CD14-positive monocyte (primary cell): ENCODE results near the gene ERBB4. TPM values are rescaled to one million over a fixed set of nuclear protein-coding genes. Genes with fewer than 3 reads are reported as not detected.

ENCODE experiments used
- DNase-seq, 3 donors: peaks; one replicate each; pipeline ENCODE4 v3.0.0-alpha.2; 2011 to 2022
- H2AFZ ChIP-seq: 2 replicates; pipeline ENCODE4 v1.6.0; 2012; ENCODE audit warnings: mild to moderate bottlenecking, low read depth, low read length, inconsistent platforms; ENCODE audit not compliant: insufficient read depth, poor library complexity, severe bottlenecking
- H3K27ac ChIP-seq, 2 donors: 1 replicate in 1 of 2; 2 replicates in 1 of 2; pipeline ENCODE4 v1.5.1; 2012 to 2013; ENCODE audit warnings: low read length in 2 of 2, control low read depth in 1 of 2, inconsistent platforms in 1 of 2, low read depth in 1 of 2, mild to moderate bottlenecking in 1 of 2
- H3K27me3 ChIP-seq, 2 donors: one replicate each; pipeline versions ENCODE4 v1.6.0 to v1.6.1; 2011 to 2013; ENCODE audit warnings: low read length in 2 of 2; ENCODE audit not compliant: control insufficient read depth in 2 of 2, insufficient read depth in 2 of 2
- H3K36me3 ChIP-seq, 2 donors: replicated peaks in 1 of 2; 1 replicate in 1 of 2; 2 replicates in 1 of 2; pipeline versions ENCODE4 v1.5.1 to v1.6.1; 2012 to 2013; ENCODE audit warnings: low read length in 2 of 2, control low read depth in 1 of 2, inconsistent platforms in 1 of 2, mild to moderate bottlenecking in 1 of 2; ENCODE audit not compliant: insufficient read depth in 2 of 2, control insufficient read depth in 1 of 2
- H3K4me1 ChIP-seq, 2 donors: 1 replicate in 1 of 2; 2 replicates in 1 of 2; pipeline versions ENCODE4 v1.5.1 to v1.6.1; 2012 to 2013; ENCODE audit warnings: low read length in 2 of 2, control low read depth in 1 of 2, inconsistent platforms in 1 of 2, mild to moderate bottlenecking in 1 of 2, moderate library complexity in 1 of 2; ENCODE audit not compliant: insufficient read depth in 2 of 2, control insufficient read depth in 1 of 2
- H3K4me2 ChIP-seq: replicated peaks from 2 replicates; pipeline ENCODE3; 2012; ENCODE audit warnings: low read length, moderate library complexity, mild to moderate bottlenecking; ENCODE audit not compliant: poor library complexity, severe bottlenecking; ENCODE audit errors: extremely low read depth
- H3K4me3 ChIP-seq, 3 experiments: fragments of 200-600 bp in 1 of 3; sonication (generic) in 1 of 3; replicated peaks in 1 of 3; 1 replicate in 2 of 3; 2 replicates in 1 of 3; pipeline ENCODE4 v1.5.1; 2011 to 2013; ENCODE audit warnings: low read length in 3 of 3, mild to moderate bottlenecking in 3 of 3, control low read depth in 2 of 3, low read depth in 2 of 3, inconsistent platforms in 1 of 3, moderate library complexity in 1 of 3
- H3K79me2 ChIP-seq: 2 replicates; pipeline ENCODE4 v1.6.0; 2012; ENCODE audit warnings: mild to moderate bottlenecking, control low read depth, inconsistent platforms, low read length, moderate library complexity; ENCODE audit not compliant: insufficient read depth
- H3K9ac ChIP-seq: 2 replicates; pipeline ENCODE4 v1.6.0; 2017; ENCODE audit warnings: low read length, mild to moderate bottlenecking; ENCODE audit not compliant: insufficient read depth, poor library complexity, severe bottlenecking
- H3K9me3 ChIP-seq, 2 donors: replicated peaks in 1 of 2; 1 replicate in 1 of 2; 2 replicates in 1 of 2; pipeline versions ENCODE4 v1.5.1 to v1.6.1; 2012 to 2013; ENCODE audit warnings: low read length in 2 of 2, control low read depth in 1 of 2; ENCODE audit not compliant: control insufficient read depth in 1 of 2, insufficient read depth in 1 of 2
- H4K20me1 ChIP-seq: 2 replicates; pipeline ENCODE4 v1.6.0; 2012; ENCODE audit warnings: mild to moderate bottlenecking, low read length, control low read depth, moderate library complexity; ENCODE audit not compliant: insufficient read depth
- H3K27ac Mint-ChIP-seq, 7 donors: one replicate each; pipeline ENCODE4 v1.8.0; 2020; ENCODE audit warnings: mild to moderate bottlenecking in 7 of 7, mixed read lengths in 7 of 7, moderate library complexity in 6 of 7, inconsistent platforms in 2 of 7
- H3K27me3 Mint-ChIP-seq, 3 donors: one replicate each; pipeline ENCODE4 v1.8.0; 2021 to 2022; ENCODE audit warnings: low read depth in 3 of 3, mild to moderate bottlenecking in 3 of 3, mixed read lengths in 3 of 3, moderate library complexity in 3 of 3, inconsistent platforms in 1 of 3
- H3K36me3 Mint-ChIP-seq, 2 donors: one replicate each; pipeline ENCODE4 v1.8.0; 2020; ENCODE audit warnings: mixed read lengths in 2 of 2, inconsistent platforms in 1 of 2, mild to moderate bottlenecking in 1 of 2
- H3K4me1 Mint-ChIP-seq: one replicate; pipeline ENCODE4 v1.8.0; 2020; ENCODE audit warnings: mild to moderate bottlenecking, mixed read lengths
- H3K4me3 Mint-ChIP-seq, 2 donors: one replicate each; pipeline ENCODE4 v1.8.0; 2020; ENCODE audit warnings: mild to moderate bottlenecking in 2 of 2, mixed read lengths in 2 of 2, moderate library complexity in 1 of 2
- H3K9me3 Mint-ChIP-seq, 7 donors: one replicate each; pipeline ENCODE4 v1.8.0; 2020 to 2022; ENCODE audit warnings: mixed read lengths in 7 of 7, mild to moderate bottlenecking in 6 of 7, moderate library complexity in 6 of 7, inconsistent platforms in 2 of 7
- WGBS: methylation state at CpG from one replicate; pipeline ENCODE4 v1.1.5; 2013; ENCODE audit warnings: missing lambda C conversion rate; ENCODE audit not compliant: insufficient coverage; 5-methylcytosine and 5-hydroxymethylcytosine counted together
- intact Hi-C, 2 donors: fragments of 100-400 bp; cut with micrococcal nuclease; formaldehyde crosslinking; loops; one replicate each; pipeline versions ENCODE4 v1.15.0 to v1.15.1; 2023
- polyA plus RNA-seq, 3 donors: library from polyadenylated mRNA; depleted of rRNA in 1 of 3; unstranded in 2 of 3; stranded (reverse) in 1 of 3; fragments of 300-500 nt in 2 of 3; fragments of >200 nt in 1 of 3; fragmentation: Illumina TruSeq in 2 of 3; gene quantifications; 1 replicate in 2 of 3; 2 replicates in 1 of 3; pipeline ENCODE4 v1.2.3, GENCODE V29; 2012 to 2021
- TF ChIP-seq, protein P1 (sequence below): fragments of 200-600 bp; IDR thresholded peaks from one replicate; pipeline ENCODE4 v1.8.0; 2022; ENCODE audit warnings: antibody characterized with exemption, mild to moderate bottlenecking

The ERBB4 gene
- polyA plus RNA-seq, 3 donors, result not detected

DNA sequence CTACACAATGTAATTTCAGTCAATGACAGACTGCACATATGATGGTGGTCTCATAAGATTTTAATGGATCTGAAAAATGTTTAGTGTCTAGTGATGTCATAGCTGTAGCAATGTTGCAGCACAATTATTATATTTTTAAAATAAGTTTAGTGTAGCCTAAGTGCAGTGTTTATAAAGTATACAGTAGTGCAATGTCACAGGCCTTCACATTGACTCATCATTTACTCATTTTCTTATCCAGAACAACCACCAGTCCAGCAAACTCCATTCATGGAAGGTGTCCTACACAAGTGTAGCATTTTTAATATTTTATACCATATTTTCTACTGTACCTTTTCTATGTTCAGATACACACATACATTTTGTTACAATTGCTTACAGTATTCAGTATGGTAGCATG, 663.1 kb downstream of the ERBB4 start:
- Histone ChIP-seq H3K9me3 (no peaks in the 10 kb centered on the region), H3K4me3 (no peak overlapping the region), H3K27me3 (no peaks in the 10 kb centered on the region), H4K20me1 (no peaks in the 10 kb centered on the region), H3K4me1 (no peaks in the 10 kb centered on the region), H3K79me2 (no peaks in the 10 kb centered on the region), H3K4me2 (no peak overlapping the region), H3K36me3 (no peaks in the 10 kb centered on the region), H3K27ac (no peak overlapping the region), H2AFZ (no peak overlapping the region), H3K9ac (no peak overlapping the region)
- Mint-ChIP-seq H3K36me3 (no peaks in the 10 kb centered on the region), H3K27ac (no peak overlapping the region), H3K4me1 (no peaks in the 10 kb centered on the region), H3K9me3 (no peaks in the 10 kb centered on the region), H3K27me3 (peaks cover 0 to 1% (median 0%) of the 10 kb centered on the region in 3 donors), H3K4me3 (no peak overlapping the region)
- TF ChIP-seq, protein P1, sequence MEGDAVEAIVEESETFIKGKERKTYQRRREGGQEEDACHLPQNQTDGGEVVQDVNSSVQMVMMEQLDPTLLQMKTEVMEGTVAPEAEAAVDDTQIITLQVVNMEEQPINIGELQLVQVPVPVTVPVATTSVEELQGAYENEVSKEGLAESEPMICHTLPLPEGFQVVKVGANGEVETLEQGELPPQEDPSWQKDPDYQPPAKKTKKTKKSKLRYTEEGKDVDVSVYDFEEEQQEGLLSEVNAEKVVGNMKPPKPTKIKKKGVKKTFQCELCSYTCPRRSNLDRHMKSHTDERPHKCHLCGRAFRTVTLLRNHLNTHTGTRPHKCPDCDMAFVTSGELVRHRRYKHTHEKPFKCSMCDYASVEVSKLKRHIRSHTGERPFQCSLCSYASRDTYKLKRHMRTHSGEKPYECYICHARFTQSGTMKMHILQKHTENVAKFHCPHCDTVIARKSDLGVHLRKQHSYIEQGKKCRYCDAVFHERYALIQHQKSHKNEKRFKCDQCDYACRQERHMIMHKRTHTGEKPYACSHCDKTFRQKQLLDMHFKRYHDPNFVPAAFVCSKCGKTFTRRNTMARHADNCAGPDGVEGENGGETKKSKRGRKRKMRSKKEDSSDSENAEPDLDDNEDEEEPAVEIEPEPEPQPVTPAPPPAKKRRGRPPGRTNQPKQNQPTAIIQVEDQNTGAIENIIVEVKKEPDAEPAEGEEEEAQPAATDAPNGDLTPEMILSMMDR, result no peak
- no peak for DNase-seq
- intact Hi-C loops, result no loop called here

DNA sequence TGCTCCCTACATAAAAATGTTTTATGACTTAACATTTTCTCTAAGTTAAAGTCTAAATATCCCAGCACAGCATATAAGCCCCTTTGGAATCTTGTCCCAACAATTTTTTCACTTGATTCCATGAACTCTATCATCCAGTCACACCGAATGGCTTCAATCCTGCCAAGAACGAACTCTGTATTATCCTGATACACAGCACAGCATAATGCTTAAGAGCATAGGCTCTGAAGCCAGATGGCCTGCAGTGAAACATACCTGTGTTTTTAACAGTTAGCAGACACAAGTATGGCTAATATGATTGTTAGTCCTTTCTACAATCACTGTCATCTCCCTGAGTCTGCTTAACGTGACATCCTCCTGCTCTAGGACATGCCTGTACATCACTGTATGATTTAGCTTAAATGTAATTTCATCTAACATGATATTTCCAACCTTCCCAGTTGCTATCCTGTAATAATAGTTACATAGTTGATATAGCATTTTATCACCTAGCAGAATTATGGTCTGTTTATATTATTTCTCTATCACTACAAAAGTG, 669.5 kb downstream of the ERBB4 start:
- Mint-ChIP-seq H3K36me3 (no peaks in the 10 kb centered on the region), H3K4me1 (peaks cover 6% of the 10 kb centered on the region), H3K9me3 (peaks cover 0 to 3% (median 0%) of the 10 kb centered on the region in 7 donors), H3K27me3 (no peaks in the 10 kb centered on the region), H3K27ac (no peak overlapping the region), H3K4me3 (no peak overlapping the region)
- no peak overlapping the region for H2AFZ ChIP-seq
- no peaks in the 10 kb centered on the region for H3K27me3 ChIP-seq
- no peaks in the 10 kb centered on the region for H4K20me1 ChIP-seq
- no peaks in the 10 kb centered on the region for H3K79me2 ChIP-seq
- intact Hi-C loops, result no loop called here
- H3K9ac ChIP-seq, result no peak overlapping the region
- WGBS, result 92% methylated on average over 2 of the region's 3 CpGs
- peaks cover 0 to 5% of the 10 kb centered on the region in 2 donors for H3K9me3 ChIP-seq
- H3K4me3 ChIP-seq, result no peak overlapping the region
- H3K27ac ChIP-seq, result no peak overlapping the region
- H3K36me3 ChIP-seq, result no peaks in the 10 kb centered on the region
- TF ChIP-seq, protein P1, result no peak
- no peak for DNase-seq
- no peak overlapping the region for H3K4me2 ChIP-seq
- H3K4me1 ChIP-seq, result no peaks in the 10 kb centered on the region
